Esophagus squamous epithelium (tissue), 5 donors: ENCODE data around the gene SEC31B. TPM values are rescaled to one million over a fixed set of nuclear protein-coding genes. Genes with fewer than 3 reads are reported as not detected.

Source experiments
- DNase-seq: peaks from one replicate; lab custom pipeline; 2025; lab: John Stamatoyannopoulos, UW
- H3K27ac ChIP-seq, 4 donors: fragments of 200-600 bp; sonication (generic); one replicate each; pipeline ENCODE4 v1.5.1; 2016 to 2019; ENCODE audit warnings: mild to moderate bottlenecking in 1 of 4
- H3K27me3 ChIP-seq, 4 donors: fragments of 200-600 bp; sonication (generic); 1 replicate in 3 of 4; 2 replicates in 1 of 4; pipeline versions ENCODE4 v1.5.1 to v1.6.0; 2017 to 2021; ENCODE audit warnings: antibody characterized with exemption in 1 of 4
- H3K36me3 ChIP-seq, 3 donors: fragments of 200-600 bp; sonication (generic); one replicate each; pipeline ENCODE4 v1.5.1; 2016 to 2019
- H3K4me1 ChIP-seq, 3 donors: fragments of 200-600 bp; sonication (generic); one replicate each; pipeline ENCODE4 v1.5.1; 2017 to 2019
- H3K4me3 ChIP-seq, 4 donors: fragments of 200-600 bp; sonication (generic); 1 replicate in 3 of 4; 2 replicates in 1 of 4; pipeline ENCODE4 v1.5.1; 2016 to 2019; ENCODE audit warnings: mild to moderate bottlenecking in 2 of 4, moderate library complexity in 1 of 4
- H3K9me3 ChIP-seq, 3 donors: fragments of 200-600 bp; sonication (generic); one replicate each; pipeline ENCODE4 v1.5.1; 2016 to 2019
- POLR2A ChIP-seq, 4 donors: fragments of 450-650 bp; IDR thresholded peaks; one replicate each; pipeline ENCODE4 v1.6.1; 2017; ENCODE audit warnings: antibody characterized with exemption in 4 of 4, mild to moderate bottlenecking in 4 of 4, moderate library complexity in 3 of 4
- WGBS, 2 donors: methylation state at CpG; one replicate each; pipeline ENCODE4 v1.1.5; 2018; 5-methylcytosine and 5-hydroxymethylcytosine counted together
- intact Hi-C: fragments of 100-400 bp; cut with DNase I; formaldehyde crosslinking; loops from one replicate; pipeline ENCODE4 v1.15.0; 2022
- total RNA-seq, 4 donors: library from RNA; depleted of rRNA; stranded (reverse); fragments of >200 nt; gene quantifications; one replicate each; pipeline ENCODE4 v1.1.0, GENCODE V29; 2016
- TF ChIP-seq, protein P1 (sequence below), 6 experiments: fragments of 450-650 bp in 4 of 6; fragments of 200-600 bp in 2 of 6; sonication (generic) in 2 of 6; IDR thresholded peaks; one replicate each; pipeline ENCODE4 v1.5.1; 2016 to 2019; ENCODE audit warnings: antibody characterized with exemption in 6 of 6, mild to moderate bottlenecking in 4 of 6, moderate library complexity in 4 of 6
- donor health status: DM: yes; HTN: yes; CAD: no.

The SEC31B gene
- total RNA-seq, 4 donors from 2014 or later, result 0.85 to 7.1 (median 2.5) TPM

DNA sequence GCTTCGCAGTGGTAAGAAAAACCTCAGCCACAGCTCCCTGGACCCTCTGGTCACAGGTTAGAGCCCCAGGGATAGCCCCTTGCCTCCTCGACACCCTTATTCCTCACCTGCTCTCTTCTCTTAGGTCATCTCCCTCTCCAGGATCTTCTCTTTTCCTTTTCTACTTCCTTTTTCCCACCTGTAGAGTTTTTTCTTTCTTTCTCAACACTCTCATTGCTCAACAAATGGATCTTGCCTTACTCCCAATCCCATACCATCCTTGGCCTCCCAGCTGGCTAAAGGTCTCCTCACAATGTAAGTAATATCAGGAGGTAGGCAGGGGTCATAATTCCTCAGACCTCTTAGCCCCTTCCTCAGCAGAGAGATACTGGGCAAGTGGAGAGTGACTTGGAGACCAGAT lies 39.7 kb downstream of the SEC31B start:
- peaks cover 0 to 6% (median 0%) of the 10 kb centered on the region in 3 donors for H3K36me3 ChIP-seq
- no peaks in the 10 kb centered on the region for H3K9me3 ChIP-seq
- H3K4me3 ChIP-seq, result no peak overlapping the region
- H3K27me3 ChIP-seq, result peaks cover 0 to 65% (median 3%) of the 10 kb centered on the region in 4 donors
- no peak overlapping the region for H3K27ac ChIP-seq
- WGBS, 2 donors, result 54 to 72% methylated on average over 2 of the region's 2 CpGs
- no peak for TF ChIP-seq POLR2A (IDR thresholded peaks at IDR 0.05)
- TF ChIP-seq, protein P1, sequence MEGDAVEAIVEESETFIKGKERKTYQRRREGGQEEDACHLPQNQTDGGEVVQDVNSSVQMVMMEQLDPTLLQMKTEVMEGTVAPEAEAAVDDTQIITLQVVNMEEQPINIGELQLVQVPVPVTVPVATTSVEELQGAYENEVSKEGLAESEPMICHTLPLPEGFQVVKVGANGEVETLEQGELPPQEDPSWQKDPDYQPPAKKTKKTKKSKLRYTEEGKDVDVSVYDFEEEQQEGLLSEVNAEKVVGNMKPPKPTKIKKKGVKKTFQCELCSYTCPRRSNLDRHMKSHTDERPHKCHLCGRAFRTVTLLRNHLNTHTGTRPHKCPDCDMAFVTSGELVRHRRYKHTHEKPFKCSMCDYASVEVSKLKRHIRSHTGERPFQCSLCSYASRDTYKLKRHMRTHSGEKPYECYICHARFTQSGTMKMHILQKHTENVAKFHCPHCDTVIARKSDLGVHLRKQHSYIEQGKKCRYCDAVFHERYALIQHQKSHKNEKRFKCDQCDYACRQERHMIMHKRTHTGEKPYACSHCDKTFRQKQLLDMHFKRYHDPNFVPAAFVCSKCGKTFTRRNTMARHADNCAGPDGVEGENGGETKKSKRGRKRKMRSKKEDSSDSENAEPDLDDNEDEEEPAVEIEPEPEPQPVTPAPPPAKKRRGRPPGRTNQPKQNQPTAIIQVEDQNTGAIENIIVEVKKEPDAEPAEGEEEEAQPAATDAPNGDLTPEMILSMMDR (IDR thresholded peaks at IDR 0.05), result no peak
- DNase-seq, result no peak
- H3K4me1 ChIP-seq, result peaks cover 13 to 20% (median 14%) of the 10 kb centered on the region in 3 donors
- intact Hi-C loops, result no loop called here

DNA sequence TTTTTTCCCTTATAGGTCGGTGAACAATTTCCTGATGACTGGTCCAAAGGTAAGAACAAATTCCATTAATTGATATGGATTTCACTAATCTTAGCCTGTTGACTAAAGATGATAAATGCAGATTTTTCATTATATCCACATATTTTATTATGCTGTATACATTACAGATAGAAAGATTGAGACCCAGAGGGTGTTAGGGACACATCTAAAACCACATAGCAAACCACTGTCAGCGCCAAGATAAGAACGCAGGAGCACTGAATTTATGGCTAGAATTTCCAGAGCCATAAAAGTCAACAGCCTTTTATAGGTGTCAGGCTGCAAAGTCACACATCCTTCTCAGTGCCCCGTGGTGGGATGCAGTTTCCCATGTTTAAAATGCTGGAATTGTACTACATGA lies 40.6 kb downstream of the SEC31B start:
- Histone ChIP-seq H3K4me1 (peaks cover 13 to 20% (median 14%) of the 10 kb centered on the region in 3 donors), H3K27me3 (peaks cover 0 to 64% (median 3%) of the 10 kb centered on the region in 4 donors), H3K4me3 (no peak overlapping the region), H3K36me3 (no peaks in the 10 kb centered on the region), H3K27ac (no peak overlapping the region), H3K9me3 (no peaks in the 10 kb centered on the region)
- 48 to 60% methylated on average over 4 of the region's 4 CpGs for WGBS, 2 donors
- DNase-seq, result no peak
- TF ChIP-seq, protein P1 (IDR thresholded peaks at IDR 0.05), result no peak
- TF ChIP-seq POLR2A (IDR thresholded peaks at IDR 0.05), result no peak
- intact Hi-C loops, result no loop called here

DNA sequence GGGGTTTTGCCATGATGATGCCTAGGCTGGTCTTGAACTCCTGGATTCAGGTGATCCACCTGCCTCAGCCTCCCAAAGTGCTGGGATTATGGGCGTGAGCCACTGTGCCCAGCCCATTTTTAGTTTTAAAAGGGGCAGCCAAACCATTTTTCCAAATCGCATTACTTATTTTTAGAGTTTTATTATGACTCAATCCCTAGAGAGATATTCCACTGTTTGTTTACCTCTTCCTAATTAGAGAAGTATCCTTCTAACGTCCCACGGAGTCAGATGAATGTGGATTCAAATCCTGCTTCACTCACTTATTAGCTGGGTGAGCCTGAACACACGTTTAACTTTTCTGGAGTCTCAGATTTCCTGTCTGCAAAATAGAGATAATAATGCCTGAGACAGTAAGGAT lies 41.7 kb downstream of the SEC31B start:
- Histone ChIP-seq H3K27ac (no peak overlapping the region), H3K4me1 (peaks cover 12 to 18% (median 14%) of the 10 kb centered on the region in 3 donors), H3K9me3 (no peaks in the 10 kb centered on the region), H3K27me3 (peaks cover 0 to 65% (median 3%) of the 10 kb centered on the region in 4 donors), H3K4me3 (no peak overlapping the region), H3K36me3 (no peaks in the 10 kb centered on the region)
- TF ChIP-seq, protein P1 (IDR thresholded peaks at IDR 0.05), result no peak
- TF ChIP-seq POLR2A (IDR thresholded peaks at IDR 0.05), result no peak
- intact Hi-C loops, result no loop called here
- DNase-seq, result no peak
- 29 to 33% methylated on average over 5 of the region's 5 CpGs for WGBS, 2 donors

DNA sequence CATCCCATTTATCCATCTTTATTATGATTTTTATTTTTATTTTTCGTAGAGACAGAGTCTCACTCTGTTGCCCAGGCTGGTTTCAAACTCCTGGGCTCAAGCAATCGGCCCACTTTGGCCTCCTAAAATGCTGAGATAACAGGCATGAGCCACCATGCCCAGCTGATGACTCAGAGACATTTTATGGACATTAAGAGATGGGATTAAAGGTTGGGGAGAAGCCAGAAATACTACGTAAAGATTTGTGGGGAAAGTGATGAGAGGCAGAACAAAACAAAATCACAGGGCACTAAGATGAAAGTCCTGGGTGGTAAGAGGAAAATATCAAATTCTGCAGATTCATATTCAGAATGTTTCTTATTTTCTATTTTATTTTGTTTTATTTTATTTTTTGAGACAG lies 49.3 kb downstream of the SEC31B start:
- intact Hi-C loops, result no loop called here
- Histone ChIP-seq H3K36me3 (no peaks in the 10 kb centered on the region), H3K4me1 (no peaks in the 10 kb centered on the region), H3K27ac (no peak overlapping the region), H3K27me3 (peaks cover 0 to 61% (median 0%) of the 10 kb centered on the region in 4 donors), H3K9me3 (no peaks in the 10 kb centered on the region), H3K4me3 (no peak overlapping the region)
- WGBS, 2 donors, result 63 to 65% methylated on average over 3 of the region's 3 CpGs
- no peak for DNase-seq
- TF ChIP-seq, protein P1 (IDR thresholded peaks at IDR 0.05), result no peak
- no peak for TF ChIP-seq POLR2A (IDR thresholded peaks at IDR 0.05)

DNA sequence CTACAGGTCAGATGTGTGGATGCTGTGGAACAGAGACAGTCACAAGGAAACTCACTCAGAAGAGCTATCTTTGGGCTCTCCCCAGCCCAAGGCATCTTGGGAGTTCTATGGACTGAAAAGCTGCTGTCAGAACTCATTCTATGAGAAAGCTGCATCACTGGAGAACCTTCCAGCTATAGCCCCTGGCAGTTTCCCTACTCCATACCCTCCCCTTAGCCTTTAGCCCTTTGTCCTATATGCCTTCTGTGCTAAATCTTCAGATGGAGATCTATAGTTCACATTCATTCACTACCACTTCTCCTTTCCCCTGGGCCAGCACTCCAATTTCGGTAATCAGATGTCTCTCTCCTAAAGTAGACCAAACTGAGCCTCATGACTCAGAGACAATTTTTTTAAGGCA lies 49.9 kb downstream of the SEC31B start:
- Histone ChIP-seq H3K9me3 (no peaks in the 10 kb centered on the region), H3K4me3 (no peak overlapping the region), H3K36me3 (no peaks in the 10 kb centered on the region), H3K27me3 (peaks cover 0 to 59% (median 0%) of the 10 kb centered on the region in 4 donors), H3K27ac (no peak overlapping the region), H3K4me1 (no peaks in the 10 kb centered on the region)
- DNase-seq, result no peak
- WGBS, 2 donors, result 69 to 71% methylated on average over 1 of the region's 1 CpG
- TF ChIP-seq POLR2A (IDR thresholded peaks at IDR 0.05), result no peak
- TF ChIP-seq, protein P1 (IDR thresholded peaks at IDR 0.05), result no peak
- intact Hi-C loops, result no loop called here
